ENCODE results near the gene PSMG2.

DNA sequence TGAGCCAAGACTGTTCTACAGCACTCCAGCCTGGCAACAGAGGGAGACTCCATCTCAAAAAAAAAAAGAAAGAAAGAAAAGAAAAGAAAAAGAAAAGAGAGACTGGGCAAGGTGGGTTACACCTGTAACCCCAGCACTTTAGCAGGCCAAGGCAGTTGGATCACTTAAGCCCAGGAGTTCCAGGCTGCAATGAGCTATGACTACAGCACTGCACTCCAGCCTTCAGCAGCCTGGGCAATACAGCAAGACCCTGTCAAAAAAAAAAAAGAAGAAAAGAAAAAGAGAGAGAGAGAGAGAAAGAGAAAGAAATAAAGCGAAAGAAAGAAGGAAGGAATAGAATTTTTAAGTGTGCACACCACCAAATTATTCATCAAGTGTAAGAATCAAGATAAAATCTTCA is 47.9 kb upstream of the PSMG2 start:
- TF ChIP-seq FOS (IDR thresholded peaks at IDR 0.05; ENCODE audit: borderline replicate concordance, extremely low read depth, insufficient read length) (no peak), CBFB (IDR thresholded peaks at IDR 0.05; ENCODE audit: low read depth) (no peak), NR2C2 (IDR thresholded peaks at IDR 0.05; ENCODE audit: borderline replicate concordance, control insufficient read depth, insufficient read length, low read depth) (no peak), NFXL1 (IDR thresholded peaks at IDR 0.05; ENCODE audit: borderline replicate concordance) (no peak), ATF7 (IDR thresholded peaks at IDR 0.05; ENCODE audit: low read depth) (no peak)
- TF ChIP-seq, protein P1, sequence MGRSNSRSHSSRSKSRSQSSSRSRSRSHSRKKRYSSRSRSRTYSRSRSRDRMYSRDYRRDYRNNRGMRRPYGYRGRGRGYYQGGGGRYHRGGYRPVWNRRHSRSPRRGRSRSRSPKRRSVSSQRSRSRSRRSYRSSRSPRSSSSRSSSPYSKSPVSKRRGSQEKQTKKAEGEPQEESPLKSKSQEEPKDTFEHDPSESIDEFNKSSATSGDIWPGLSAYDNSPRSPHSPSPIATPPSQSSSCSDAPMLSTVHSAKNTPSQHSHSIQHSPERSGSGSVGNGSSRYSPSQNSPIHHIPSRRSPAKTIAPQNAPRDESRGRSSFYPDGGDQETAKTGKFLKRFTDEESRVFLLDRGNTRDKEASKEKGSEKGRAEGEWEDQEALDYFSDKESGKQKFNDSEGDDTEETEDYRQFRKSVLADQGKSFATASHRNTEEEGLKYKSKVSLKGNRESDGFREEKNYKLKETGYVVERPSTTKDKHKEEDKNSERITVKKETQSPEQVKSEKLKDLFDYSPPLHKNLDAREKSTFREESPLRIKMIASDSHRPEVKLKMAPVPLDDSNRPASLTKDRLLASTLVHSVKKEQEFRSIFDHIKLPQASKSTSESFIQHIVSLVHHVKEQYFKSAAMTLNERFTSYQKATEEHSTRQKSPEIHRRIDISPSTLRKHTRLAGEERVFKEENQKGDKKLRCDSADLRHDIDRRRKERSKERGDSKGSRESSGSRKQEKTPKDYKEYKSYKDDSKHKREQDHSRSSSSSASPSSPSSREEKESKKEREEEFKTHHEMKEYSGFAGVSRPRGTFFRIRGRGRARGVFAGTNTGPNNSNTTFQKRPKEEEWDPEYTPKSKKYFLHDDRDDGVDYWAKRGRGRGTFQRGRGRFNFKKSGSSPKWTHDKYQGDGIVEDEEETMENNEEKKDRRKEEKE (IDR thresholded peaks at IDR 0.05): no peak
